A549 (cell line): ENCODE results near the gene LMOD1. TPM values are rescaled to one million over a fixed set of nuclear protein-coding genes. Genes with fewer than 3 reads are reported as not detected.

Experiments
- ATAC-seq, 2 experiments: fragments of 200-7000 bp in 1 of 2; fragments of >200 bp in 1 of 2; cut with Nextera tagmentation in 1 of 2; cut with Tn5 transposase in 1 of 2; 3 replicates each; pipeline versions ENCODE4 v1.8.0 to v1.9.1; 2018 to 2020; ENCODE audit warnings: mild to moderate bottlenecking in 1 of 2, moderate library complexity in 1 of 2
- CTCF ChIA-PET: fragments of 300-600 bp; sonication (Branson Sonifier 250); formaldehyde crosslinking; extraction: SDS; loops from one replicate; lab custom pipeline; 2021; ENCODE audit warnings: antibody characterized with exemption, inconsistent platforms; lab: Yijun Ruan, JAX
- POLR2A ChIA-PET: fragments of 350-600 bp; formaldehyde crosslinking; extraction: SDS; loops from one replicate; lab custom pipeline; 2021; ENCODE audit warnings: antibody characterized with exemption, inconsistent platforms; lab: Yijun Ruan, JAX
- DNase-seq, 2 experiments: peaks; one replicate each; pipeline versions ENCODE4 v3.0.0 to v3.0.0-alpha.2; 2011 to 2016; ENCODE audit warnings: low read depth in 1 of 2, low spot score in 1 of 2
- FAIRE-seq: peaks from 2 replicates; lab custom pipeline; 2011; peaks lifted over from hg19 to GRCh38; lab: Jason Lieb, UNC
- H3K27ac ChIP-seq, 2 experiments: fragments of >200 bp; sonication (Bioruptor Twin); formaldehyde crosslinking; 3 replicates each; pipeline ENCODE4 v1.5.1; 2016 to 2017
- H3K4me1 ChIP-seq: fragments of >200 bp; sonication (Bioruptor Twin); formaldehyde crosslinking; 3 replicates; pipeline ENCODE4 v1.6.1; 2016
- H3K4me2 ChIP-seq: fragments of >200 bp; sonication (Bioruptor Twin); formaldehyde crosslinking; 3 replicates; pipeline ENCODE4 v1.6.1; 2016
- H3K4me3 ChIP-seq: fragments of >200 bp; sonication (Bioruptor Twin); formaldehyde crosslinking; 3 replicates; pipeline ENCODE4 v1.5.1; 2016
- H3K9me3 ChIP-seq: fragments of >200 bp; sonication (Bioruptor Twin); formaldehyde crosslinking; 3 replicates; pipeline ENCODE4 v1.6.1; 2016
- ATOH8 ChIP-seq: fragments of 250-450 bp; sonication (Bioruptor Pico); IDR thresholded peaks from 2 replicates; pipeline ENCODE4 v1.5.0; 2020; ENCODE audit warnings: low read depth, mild to moderate bottlenecking, moderate library complexity
- CHD2 ChIP-seq: fragments of 150-350 bp; IDR thresholded peaks from 2 replicates; pipeline ENCODE4 v1.6.1; 2014; ENCODE audit warnings: low read length; ENCODE audit not compliant: partially characterized antibody
- CHD4 ChIP-seq: fragments of 200-600 bp; sonication (generic); IDR thresholded peaks from 2 replicates; pipeline ENCODE4 v1.6.1; 2016; ENCODE audit warnings: antibody characterized with exemption, mild to moderate bottlenecking, borderline replicate concordance
- EHMT2 ChIP-seq: fragments of 200-600 bp; sonication (generic); IDR thresholded peaks from 2 replicates; pipeline ENCODE4 v1.6.1; 2016; ENCODE audit warnings: antibody characterized with exemption, low read depth, mild to moderate bottlenecking, moderate library complexity
- FOSL2 ChIP-seq, 2 experiments: fragments of 450-650 bp in 1 of 2; fragments of >200 bp in 1 of 2; sonication (Bioruptor Twin) in 1 of 2; formaldehyde crosslinking; IDR thresholded peaks; 2 replicates each; pipeline versions ENCODE4 v1.5.0 to v1.6.1; 2016 to 2020; ENCODE audit warnings: mild to moderate bottlenecking in 1 of 2, moderate library complexity in 1 of 2
- FOXS1 ChIP-seq: fragments of 250-450 bp; sonication (Bioruptor Pico); IDR thresholded peaks from 2 replicates; pipeline ENCODE4 v1.5.0; 2020; ENCODE audit warnings: mild to moderate bottlenecking, moderate library complexity
- HDAC2 ChIP-seq: fragments of 200-600 bp; sonication (generic); IDR thresholded peaks from 2 replicates; pipeline ENCODE4 v1.6.1; 2016
- HEYL ChIP-seq: fragments of 250-450 bp; sonication (Bioruptor Pico); IDR thresholded peaks from 2 replicates; pipeline ENCODE4 v1.8.0; 2021; ENCODE audit warnings: mild to moderate bottlenecking, moderate library complexity
- HOXA7 ChIP-seq: fragments of 250-450 bp; sonication (Bioruptor Pico); IDR thresholded peaks from 2 replicates; pipeline ENCODE4 v1.5.0; 2020; ENCODE audit warnings: mild to moderate bottlenecking, moderate library complexity
- MYC ChIP-seq: IDR thresholded peaks from 2 replicates; pipeline ENCODE4 v1.6.1; 2012; ENCODE audit warnings: mild to moderate bottlenecking, inconsistent platforms, low read length, improper control_type of control experiment, borderline replicate concordance
- NPAS2 ChIP-seq: fragments of 250-450 bp; sonication (Bioruptor Pico); IDR thresholded peaks from 2 replicates; pipeline ENCODE4 v1.8.0; 2022; ENCODE audit warnings: mild to moderate bottlenecking, moderate library complexity, borderline replicate concordance
- RCOR1 ChIP-seq: fragments of 150-350 bp; IDR thresholded peaks from 2 replicates; pipeline ENCODE4 v1.6.1; 2014; ENCODE audit warnings: antibody characterized with exemption, low read length, low read depth
- SMC3 ChIP-seq: fragments of >200 bp; sonication (Bioruptor Twin); formaldehyde crosslinking; IDR thresholded peaks from 3 replicates; pipeline ENCODE4 v1.6.1; 2018; ENCODE audit warnings: inconsistent platforms
- ZFP36 ChIP-seq: fragments of 450-650 bp; IDR thresholded peaks from 2 replicates; pipeline ENCODE4 v1.6.1; 2014; ENCODE audit warnings: borderline replicate concordance; ENCODE audit not compliant: partially characterized antibody
- WGBS: methylation state at CpG from one replicate; pipeline ENCODE4 v1.1.6; 2017; ENCODE audit errors: missing lambda C conversion rate; 5-methylcytosine and 5-hydroxymethylcytosine counted together
- polyA plus RNA-seq, 4 experiments: library from polyadenylated mRNA; depleted of rRNA in 3 of 4; stranded (reverse); fragments of >200 nt; fragmentation: RNase III in 1 of 4; extraction: RNeasy Plus Mini Kit Qiagen cat#74134 plus additional on column Dnase treatment in 1 of 4; gene quantifications; 2 replicates in 3 of 4; 3 replicates in 1 of 4; pipeline ENCODE4 v1.2.3, GENCODE V29; 2011 to 2017

The LMOD1 gene
- polyA plus RNA-seq, 2 of the 4 experiments (the other 2 are of a cell fraction): not detected

- no peak for ATAC-seq
- Histone ChIP-seq H3K4me2 (no peak overlapping the region), H3K4me1 (peaks cover 48% of the 10 kb centered on the region), H3K27ac (no peak overlapping the region)
- DNase-seq: no peak
- CTCF ChIA-PET: interaction anchor here (0.9 to 16.9 kb wide), 10 partner anchors 8 to 249 kb away, joined by 3 to 303 read pairs (median 6); no protein-coding TSS in a partner anchor
- TF ChIP-seq SMC3: no peak
- TF ChIP-seq FOXS1 (CRISPR knock-in tag): no peak
- no peak for TF ChIP-seq CHD4
- no peak for TF ChIP-seq HEYL (CRISPR knock-in tag)
- no peak for TF ChIP-seq ATOH8
- no peak for TF ChIP-seq HDAC2
- no peak for TF ChIP-seq MYC
- TF ChIP-seq, all 56 proteins: peak for 0
- POLR2A ChIA-PET: interaction anchor here (1.8 kb wide), 1 partner anchor 123 kb away, joined by 4 read pairs; the partner anchor contains the start of gene ELF3
- 88% methylated on average over 5 of the region's 5 CpGs for WGBS
- Histone ChIP-seq H3K4me3 (no peak overlapping the region), H3K9me3 (no peaks in the 10 kb centered on the region)
- no peak for FAIRE-seq
These were observed 59.1 kb downstream of the LMOD1 start for GRCh38 chr1:201887116-201887866.

GRCh38 chr1:201886103-201886885 lies 60.1 kb downstream of the LMOD1 start:
- CTCF ChIA-PET: interaction anchor here (0.6 to 16.9 kb wide), 11 partner anchors 8 to 250 kb away, joined by 3 to 303 read pairs (median 5); no protein-coding TSS in a partner anchor
- Histone ChIP-seq H3K4me1 (peaks cover 50% of the 10 kb centered on the region), H3K4me2 (no peak overlapping the region; the same call in 2 of the 3 replicates), H3K27ac (peak overlapping the region in 1 of 2 experiments; percentile 77; a peak in 3 of 6 replicates), H3K4me3 (no peak overlapping the region), H3K9me3 (no peaks in the 10 kb centered on the region)
- 93% methylated on average over 9 of the region's 9 CpGs for WGBS
- FAIRE-seq: no peak
- POLR2A ChIA-PET: interaction anchor here (0.7 kb wide), 1 partner anchor 8 kb away, joined by 3 read pairs; no protein-coding TSS in a partner anchor
- TF ChIP-seq RCOR1 (no peak), EHMT2 (no peak), NPAS2 (CRISPR knock-in tag) (no peak), ZFP36 (no peak), HOXA7 (CRISPR knock-in tag) (no peak), CHD2 (no peak)
- no peak for ATAC-seq
- no peak for DNase-seq

- no peak overlapping the region for H3K4me3 ChIP-seq
- peaks cover 50% of the 10 kb centered on the region for H3K4me1 ChIP-seq
- WGBS: 85% methylated on average over 6 of the region's 6 CpGs
- ChIA-PET CTCF (interaction anchor here (0.9 to 16.9 kb wide), 7 partner anchors 7 to 251 kb away, joined by 3 to 303 read pairs (median 22); no protein-coding TSS in a partner anchor), POLR2A (no interaction called here)
- no peak for FAIRE-seq
- peak overlapping the region; percentile 11 to 77; a peak in 5 of 6 replicates for H3K27ac ChIP-seq
- peak; percentile 21 to 34; a peak in 4 of 6 replicates for ATAC-seq
- TF ChIP-seq FOSL2 (IDR thresholded peaks at IDR 0.05) (no peak), FOSL2 (CRISPR knock-in tag; IDR thresholded peaks at IDR 0.05) (0 out of 2 replicates have a peak, but pooled peaks have one; percentile 7), EHMT2 (no peak)
- H3K4me2 ChIP-seq: peak overlapping the region; percentile 5; the same call in 2 of the 3 replicates
- no peaks in the 10 kb centered on the region for H3K9me3 ChIP-seq
- DNase-seq: peak; percentile 39 to 65
These were observed 60.7 kb downstream of the LMOD1 start for GRCh38 chr1:201885531-201886075.
